SK-N-SH treated with all-trans-retinoic acid at 6 μM for 48 hours (cell line): ENCODE results near the gene DENND2C.

Experiments used
- ARNTL ChIP-seq: fragments of 450-650 bp; formaldehyde crosslinking; IDR thresholded peaks from 2 replicates; pipeline ENCODE4 v1.5.0; 2020; ENCODE audit warnings: low read depth, mild to moderate bottlenecking, moderate library complexity, borderline replicate concordance
- CREB5 ChIP-seq: fragments of 250-450 bp; sonication (Bioruptor Pico); IDR thresholded peaks from 2 replicates; pipeline ENCODE4 v1.5.1; 2020; ENCODE audit warnings: low read depth, mild to moderate bottlenecking, moderate library complexity
- ISL1 ChIP-seq: fragments of 250-450 bp; sonication (Bioruptor Pico); IDR thresholded peaks from 2 replicates; pipeline ENCODE4 v2.1.2; 2022; ENCODE audit warnings: mild to moderate bottlenecking, moderate library complexity
- OSR1 ChIP-seq: fragments of 250-450 bp; sonication (Bioruptor Pico); IDR thresholded peaks from 2 replicates; pipeline ENCODE4 v1.8.0; 2022; ENCODE audit warnings: moderate library complexity, mild to moderate bottlenecking, inconsistent platforms
- PATZ1 ChIP-seq: fragments of 250-450 bp; sonication (Bioruptor Pico); IDR thresholded peaks from 2 replicates; pipeline ENCODE4 v1.8.0; 2020; ENCODE audit warnings: mild to moderate bottlenecking, moderate library complexity, borderline replicate concordance
- POU6F1 ChIP-seq: fragments of 250-450 bp; sonication (Bioruptor Pico); IDR thresholded peaks from 2 replicates; pipeline ENCODE4 v1.8.0; 2021; ENCODE audit warnings: low read depth, mild to moderate bottlenecking, moderate library complexity, borderline replicate concordance
- TSHZ2 ChIP-seq: fragments of 250-450 bp; sonication (Bioruptor Pico); IDR thresholded peaks from 2 replicates; pipeline ENCODE4 v1.5.0; 2020; ENCODE audit warnings: mild to moderate bottlenecking, moderate library complexity
- ZC3H10 ChIP-seq: fragments of 250-450 bp; sonication (Bioruptor Pico); IDR thresholded peaks from 2 replicates; pipeline ENCODE4 v1.5.1; 2021; ENCODE audit warnings: mild to moderate bottlenecking, moderate library complexity
- ZFP30 ChIP-seq: fragments of 450-650 bp; formaldehyde crosslinking; IDR thresholded peaks from 2 replicates; pipeline ENCODE4 v1.5.0; 2022; ENCODE audit warnings: mild to moderate bottlenecking, moderate library complexity
- ZNF565 ChIP-seq: fragments of 450-650 bp; formaldehyde crosslinking; conservative IDR thresholded peaks from 2 replicates; pipeline ENCODE4 v1.5.0; 2020; ENCODE audit warnings: low read depth, mild to moderate bottlenecking, moderate library complexity

- TF ChIP-seq ZFP30 (CRISPR knock-in tag) (no peak), OSR1 (CRISPR knock-in tag) (no peak), PATZ1 (no peak), TSHZ2 (CRISPR knock-in tag) (no peak), ZC3H10 (CRISPR knock-in tag) (no peak), CREB5 (no peak), ARNTL (CRISPR knock-in tag) (no peak), ZNF565 (CRISPR knock-in tag) (no peak), POU6F1 (CRISPR knock-in tag) (no peak), ISL1 (no peak)
Observed at GRCh38 chr1:114670083-114671010, 498 bp upstream of the DENND2C start.
